Transverse colon (tissue), 4 donors: ENCODE measurements around the gene RSPH9.

Experiments
- EP300 ChIP-seq: sonication (generic); formaldehyde crosslinking; IDR thresholded peaks from one replicate; pipeline ENCODE4 v1.6.1; 2017; ENCODE audit warnings: antibody characterized with exemption, low read depth
- POLR2A ChIP-seq: fragments of 450-650 bp; IDR thresholded peaks from one replicate; pipeline ENCODE4 v1.6.1; 2016; ENCODE audit warnings: antibody characterized with exemption, mild to moderate bottlenecking, moderate library complexity
- POLR2AphosphoS5 ChIP-seq, 3 donors: sonication (generic); formaldehyde crosslinking; IDR thresholded peaks; one replicate each; pipeline ENCODE4 v1.6.1; 2016; ENCODE audit warnings: antibody characterized with exemption in 3 of 3
- TF ChIP-seq, protein P1 (sequence below), 5 experiments: fragments of 200-600 bp in 3 of 5; fragments of 450-650 bp in 2 of 5; sonication (generic) in 3 of 5; IDR thresholded peaks; 1 replicate in 2 of 5; 2 replicates in 3 of 5; pipeline ENCODE4 v1.5.1; 2016 to 2017; ENCODE audit warnings: antibody characterized with exemption in 5 of 5, inconsistent platforms in 3 of 5, mild to moderate bottlenecking in 2 of 5, moderate library complexity in 1 of 5

DNA sequence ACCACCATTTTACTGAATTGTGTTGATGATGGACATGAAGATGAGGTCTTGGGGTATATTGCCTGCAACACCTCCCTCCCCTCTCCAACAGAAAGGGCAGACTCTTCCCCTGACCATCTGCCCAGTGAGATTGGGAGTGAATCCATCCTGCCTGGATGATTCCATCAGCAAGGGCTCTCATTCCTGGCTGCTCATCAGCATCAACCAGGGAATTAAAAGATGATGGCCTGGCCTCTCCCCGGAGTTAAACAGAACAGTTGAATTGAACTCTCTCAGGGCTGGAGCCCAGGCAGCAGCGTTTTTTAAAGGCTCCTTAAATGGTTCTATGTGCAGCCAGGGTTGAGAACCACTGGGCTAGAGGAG lies 57.3 kb downstream of the RSPH9 start:
- TF ChIP-seq POLR2AphosphoS5 (IDR thresholded peaks at IDR 0.05) = no peak
- TF ChIP-seq, protein P1, sequence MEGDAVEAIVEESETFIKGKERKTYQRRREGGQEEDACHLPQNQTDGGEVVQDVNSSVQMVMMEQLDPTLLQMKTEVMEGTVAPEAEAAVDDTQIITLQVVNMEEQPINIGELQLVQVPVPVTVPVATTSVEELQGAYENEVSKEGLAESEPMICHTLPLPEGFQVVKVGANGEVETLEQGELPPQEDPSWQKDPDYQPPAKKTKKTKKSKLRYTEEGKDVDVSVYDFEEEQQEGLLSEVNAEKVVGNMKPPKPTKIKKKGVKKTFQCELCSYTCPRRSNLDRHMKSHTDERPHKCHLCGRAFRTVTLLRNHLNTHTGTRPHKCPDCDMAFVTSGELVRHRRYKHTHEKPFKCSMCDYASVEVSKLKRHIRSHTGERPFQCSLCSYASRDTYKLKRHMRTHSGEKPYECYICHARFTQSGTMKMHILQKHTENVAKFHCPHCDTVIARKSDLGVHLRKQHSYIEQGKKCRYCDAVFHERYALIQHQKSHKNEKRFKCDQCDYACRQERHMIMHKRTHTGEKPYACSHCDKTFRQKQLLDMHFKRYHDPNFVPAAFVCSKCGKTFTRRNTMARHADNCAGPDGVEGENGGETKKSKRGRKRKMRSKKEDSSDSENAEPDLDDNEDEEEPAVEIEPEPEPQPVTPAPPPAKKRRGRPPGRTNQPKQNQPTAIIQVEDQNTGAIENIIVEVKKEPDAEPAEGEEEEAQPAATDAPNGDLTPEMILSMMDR (IDR thresholded peaks at IDR 0.05) = no peak
- no peak for TF ChIP-seq POLR2A
- no peak for TF ChIP-seq EP300
